ENCODE results near the gene TMEM131. TPM values are rescaled to one million over a fixed set of nuclear protein-coding genes. Genes with fewer than 3 reads are reported as not detected.

Gene TMEM131
- total and polyA plus RNA-seq, 2 of the 8 experiments (the other 6 are each of a cell fraction or from before 2014, with no cell fraction given): 9.7 to 22.9 TPM

- Histone ChIP-seq H4K91ac (replicated peaks; ENCODE audit: insufficient read length, low read length) (no peak overlapping the region), H2BK12ac (ENCODE audit: low read depth, low read length) (no peak overlapping the region), H3K4me3 (ENCODE audit: extremely low read depth in 1 of 4, insufficient read depth in 2 of 4, low read depth in 3 of 4, low read length in 4 of 4) (no peak overlapping the region), H2BK20ac (ENCODE audit: low read length) (no peak overlapping the region), H3K79me1 (ENCODE audit: low read depth, low read length) (no peaks in the 10 kb centered on the region; the same call in 1 of the 2 replicates), H3K36me3 (ENCODE audit: control insufficient read depth in 2 of 4, insufficient read depth in 4 of 4, low read length in 3 of 4) (no peaks in the 10 kb centered on the region; a peak in 1 of 8 replicates), H4K8ac (ENCODE audit: extremely low read depth, insufficient read depth, low read length) (no peak overlapping the region), H3K9ac (replicated peaks in 1 of 4; ENCODE audit: extremely low read depth in 1 of 4, low read depth in 3 of 4, low read length in 3 of 4) (no peak overlapping the region), H3K23me2 (ENCODE audit: low read depth, low read length) (no peaks in the 10 kb centered on the region), H3K4me1 (replicated peaks in 1 of 4; ENCODE audit: control insufficient read depth in 3 of 4, insufficient read depth in 4 of 4, low read length in 3 of 4) (peaks cover 0 to 8% (median 0%) of the 10 kb centered on the region in 4 experiments; a peak in 1 of 7 replicates), H2BK15ac (ENCODE audit: low read length) (no peak overlapping the region), H3K56ac (replicated peaks; ENCODE audit: insufficient read length, low read depth, low read length) (no peak overlapping the region), H3K27me3 (replicated peaks in 1 of 4; ENCODE audit: control insufficient read depth in 3 of 4, extremely low read depth in 1 of 4, insufficient read depth in 3 of 4, low read length in 3 of 4) (no peaks in the 10 kb centered on the region), H3K27ac (ENCODE audit: low read depth, low read length) (no peak overlapping the region), H3K18ac (ENCODE audit: extremely low read depth, low read length) (no peak overlapping the region), H2AFZ (ENCODE audit: low read length) (no peak overlapping the region), H4K20me1 (replicated peaks in 1 of 2; ENCODE audit: control insufficient read depth in 1 of 2, insufficient read depth in 2 of 2, low read length in 2 of 2) (peaks cover 0 to 2% of the 10 kb centered on the region in 2 experiments), H3K9me3 (ENCODE audit: insufficient read depth in 2 of 2, low read depth in 1 of 2, low read length in 1 of 2) (peaks cover 4 to 7% of the 10 kb centered on the region in 2 experiments; a peak in 3 of 4 replicates), H3K23ac (ENCODE audit: insufficient read length) (no peak overlapping the region), H3K4me2 (ENCODE audit: insufficient read depth in 1 of 2, low read depth in 2 of 2, low read length in 2 of 2) (no peak overlapping the region), H2BK5ac (ENCODE audit: low read depth, low read length) (no peak overlapping the region), H3K14ac (ENCODE audit: insufficient read length) (no peak overlapping the region), H3K79me2 (ENCODE audit: control insufficient read depth in 1 of 2, insufficient read depth in 2 of 2, low read length in 2 of 2) (peaks cover 0 to 60% of the 10 kb centered on the region in 2 experiments; a peak in 2 of 4 replicates), H2AK5ac (ENCODE audit: low read depth, low read length) (no peak overlapping the region), H2BK120ac (replicated peaks; ENCODE audit: low read depth, low read length) (no peak overlapping the region), H4K5ac (ENCODE audit: insufficient read length, low read depth, low read length) (no peak overlapping the region), H3K4ac (replicated peaks; ENCODE audit: insufficient read length, low read depth, low read length) (no peak overlapping the region)
- TF ChIP-seq CHD2 (IDR thresholded peaks at IDR 0.05; ENCODE audit: low read length): no peak
- TF ChIP-seq CEBPB (IDR thresholded peaks at IDR 0.05; ENCODE audit: low read depth, low read length): no peak
- no peak for TF ChIP-seq SIRT6 (IDR thresholded peaks at IDR 0.05; ENCODE audit: low read length)
- no peak for TF ChIP-seq KDM4A (IDR thresholded peaks at IDR 0.05; ENCODE audit: low read depth, low read length, severe bottlenecking)
- TF ChIP-seq JUND (IDR thresholded peaks at IDR 0.05; ENCODE audit: low read length): no peak
- no peak for TF ChIP-seq CBX5 (IDR thresholded peaks at IDR 0.05; ENCODE audit: low read depth, low read length)
- no peak for TF ChIP-seq GTF2F1 (IDR thresholded peaks at IDR 0.05; ENCODE audit: borderline replicate concordance, low read depth, low read length)
- TF ChIP-seq E2F6 (IDR thresholded peaks at IDR 0.05): no peak
- no peak for TF ChIP-seq TAF7 (optimal IDR thresholded peaks at IDR 0.05; ENCODE audit: borderline replicate concordance, low read depth, low read length)
- no peak for TF ChIP-seq YY1 (IDR thresholded peaks at IDR 0.05; ENCODE audit: low read depth, low read length)
- TF ChIP-seq MAFK (IDR thresholded peaks at IDR 0.05; ENCODE audit: low read depth, low read length): no peak
- TF ChIP-seq POLR2A (IDR thresholded peaks at IDR 0.05; ENCODE audit: control extremely low read depth in 1 of 2, low read depth in 2 of 2, low read length in 2 of 2): no peak
- no peak for TF ChIP-seq SRF (IDR thresholded peaks at IDR 0.05; ENCODE audit: low read depth, low read length)
- TF ChIP-seq HDAC6 (IDR thresholded peaks at IDR 0.05; ENCODE audit: low read depth, low read length): no peak
- no peak for TF ChIP-seq POLR2AphosphoS5 (IDR thresholded peaks at IDR 0.05; ENCODE audit: low read depth, low read length)
- TF ChIP-seq TEAD4 (IDR thresholded peaks at IDR 0.05; ENCODE audit: low read depth, low read length): no peak
- FAIRE-seq: no peak
- DNase-seq (ENCODE audit: low read depth in 1 of 2, low spot score in 2 of 2): no peak
- ChIA-PET CTCF (ENCODE audit: partially characterized antibody) (no interaction called here), POLR2A (ENCODE audit: partially characterized antibody) (no interaction called here)
These were observed 13.1 kb downstream of the TMEM131 start for GRCh38 chr2:97982621-97983020.

All from H1 (cell line).